GM12878 (cell line): Measurements from ENCODE around the gene ASAP2.

Experiments used
- JUND ChIP-seq: IDR thresholded peaks from 2 replicates; pipeline ENCODE4 v1.6.1; 2012; ENCODE audit warnings: low read depth, mild to moderate bottlenecking, low read length, improper control_type of control experiment, moderate library complexity
- ZNF274 ChIP-seq: IDR thresholded peaks from one replicate; pipeline ENCODE4 v1.8.0; 2011; ENCODE audit not compliant: insufficient read length, insufficient read depth

DNA sequence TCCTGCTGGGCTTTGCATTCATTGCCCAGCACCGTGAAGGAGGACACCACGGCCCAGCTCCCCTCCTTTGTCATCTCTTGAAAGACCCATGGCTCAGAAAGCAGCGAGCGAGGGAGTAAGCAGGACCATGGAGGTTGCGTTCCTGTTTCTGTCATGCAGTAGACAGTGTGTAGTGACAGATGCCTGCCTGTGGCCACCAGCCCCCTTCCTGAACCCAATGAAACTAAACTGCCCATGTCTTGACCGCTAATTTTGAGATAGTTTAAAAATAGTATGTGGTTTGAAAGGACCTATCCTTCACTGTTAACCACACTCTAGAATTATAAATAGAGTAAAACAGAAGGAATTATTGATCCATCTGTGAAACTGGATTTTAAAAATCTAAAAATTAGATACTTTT lies 88.2 kb downstream of the ASAP2 start:
- TF ChIP-seq JUND (no peak), ZNF274 (no peak)
